Liver (tissue), 9 donors: Measurements from ENCODE around the gene CACNA1D. TPM values are rescaled to one million over a fixed set of nuclear protein-coding genes. Genes with fewer than 3 reads are reported as not detected.

Experiments used
- DNase-seq: peaks from one replicate; pipeline ENCODE4 v3.0.0-alpha.2; 2017; ENCODE audit warnings: low spot score
- H3K27ac ChIP-seq, 2 donors: one replicate each; pipeline ENCODE4 v1.7.0; 2013; ENCODE audit warnings: inconsistent platforms in 2 of 2, low read length in 2 of 2, control low read depth in 1 of 2, low read depth in 1 of 2, mild to moderate bottlenecking in 1 of 2
- H3K27me3 ChIP-seq, 4 donors: one replicate each; pipeline versions ENCODE4 v1.6.1 to v1.7.0; 2013; ENCODE audit warnings: low read length in 3 of 4, inconsistent platforms in 1 of 4, mild to moderate bottlenecking in 1 of 4, moderate library complexity in 1 of 4; ENCODE audit not compliant: control insufficient read depth in 4 of 4, insufficient read depth in 4 of 4
- H3K36me3 ChIP-seq, 4 donors: one replicate each; pipeline versions ENCODE4 v1.6.1 to v1.7.0; 2013; ENCODE audit warnings: low read length in 3 of 4, mild to moderate bottlenecking in 3 of 4, low read depth in 1 of 4, moderate library complexity in 1 of 4; ENCODE audit not compliant: control insufficient read depth in 4 of 4, insufficient read depth in 3 of 4
- H3K4me1 ChIP-seq, 4 donors: one replicate each; pipeline versions ENCODE4 v1.6.1 to v1.7.0; 2013; ENCODE audit warnings: low read length in 3 of 4, mild to moderate bottlenecking in 3 of 4, moderate library complexity in 1 of 4; ENCODE audit not compliant: control insufficient read depth in 4 of 4, insufficient read depth in 4 of 4
- H3K4me3 ChIP-seq, 3 donors: one replicate each; pipeline versions ENCODE4 v1.6.1 to v1.7.0; 2013; ENCODE audit warnings: low read length in 3 of 3, control low read depth in 1 of 3, low read depth in 1 of 3, mild to moderate bottlenecking in 1 of 3
- H3K9ac ChIP-seq, 2 donors: one replicate each; pipeline ENCODE4 v1.7.0; 2013; ENCODE audit warnings: low read length in 2 of 2, mild to moderate bottlenecking in 2 of 2, moderate library complexity in 2 of 2, control low read depth in 1 of 2, low read depth in 1 of 2
- H3K9me3 ChIP-seq, 4 donors: one replicate each; pipeline versions ENCODE4 v1.6.1 to v1.7.0; 2013; ENCODE audit warnings: low read length in 3 of 4; ENCODE audit not compliant: control insufficient read depth in 4 of 4
- ATF3 ChIP-seq: IDR thresholded peaks from 2 replicates; pipeline ENCODE4 v1.6.1; 2016; ENCODE audit warnings: antibody characterized with exemption
- CTCF ChIP-seq: fragments of 150-350 bp; IDR thresholded peaks from 2 replicates; pipeline ENCODE4 v1.5.1; 2017; ENCODE audit warnings: improper control_type of control experiment, low read depth, low read length; ENCODE audit not compliant: missing input control
- EGR1 ChIP-seq, 2 donors: IDR thresholded peaks; 2 replicates each; pipeline ENCODE4 v1.6.1; 2016 to 2018; ENCODE audit warnings: antibody characterized with exemption in 2 of 2, low read depth in 2 of 2
- FOXA2 ChIP-seq: IDR thresholded peaks from 2 replicates; pipeline ENCODE4 v1.6.1; 2016; ENCODE audit warnings: antibody characterized with exemption
- GABPA ChIP-seq, 2 donors: IDR thresholded peaks in 1 of 2; conservative IDR thresholded peaks in 1 of 2; 2 replicates each; pipeline ENCODE4 v1.6.1; 2016; ENCODE audit warnings: antibody characterized with exemption in 2 of 2, mild to moderate bottlenecking in 1 of 2, moderate library complexity in 1 of 2
- HNF4A ChIP-seq, 2 donors: conservative IDR thresholded peaks; 2 replicates each; pipeline ENCODE4 v1.6.1; 2016; ENCODE audit warnings: antibody characterized with exemption in 2 of 2, mild to moderate bottlenecking in 2 of 2
- HNF4G ChIP-seq: IDR thresholded peaks from 2 replicates; pipeline ENCODE4 v1.6.1; 2016; ENCODE audit warnings: antibody characterized with exemption
- JUND ChIP-seq, 2 donors: IDR thresholded peaks; 2 replicates each; pipeline ENCODE4 v1.6.1; 2016; ENCODE audit warnings: antibody characterized with exemption in 2 of 2
- MAX ChIP-seq: IDR thresholded peaks from 2 replicates; pipeline ENCODE4 v1.6.1; 2016; ENCODE audit warnings: antibody characterized with exemption
- NR2F2 ChIP-seq: IDR thresholded peaks from 2 replicates; pipeline ENCODE4 v1.6.1; 2016; ENCODE audit warnings: antibody characterized with exemption
- RAD21 ChIP-seq, 2 donors: IDR thresholded peaks; 2 replicates each; pipeline ENCODE4 v1.6.1; 2016; ENCODE audit warnings: antibody characterized with exemption in 2 of 2, mild to moderate bottlenecking in 2 of 2
- REST ChIP-seq: IDR thresholded peaks from 2 replicates; pipeline ENCODE4 v1.6.1; 2016; ENCODE audit warnings: antibody characterized with exemption, mild to moderate bottlenecking
- RXRA ChIP-seq, 2 donors: IDR thresholded peaks; 2 replicates each; pipeline ENCODE4 v1.6.1; 2017 to 2018; ENCODE audit warnings: antibody characterized with exemption in 2 of 2, mild to moderate bottlenecking in 1 of 2
- TAF1 ChIP-seq: conservative IDR thresholded peaks from 2 replicates; pipeline ENCODE4 v1.6.1; 2016; ENCODE audit warnings: antibody characterized with exemption, mild to moderate bottlenecking
- YY1 ChIP-seq: IDR thresholded peaks from 2 replicates; pipeline ENCODE4 v1.6.1; 2016; ENCODE audit warnings: antibody characterized with exemption, mild to moderate bottlenecking
- ZBTB33 ChIP-seq: IDR thresholded peaks from 2 replicates; pipeline ENCODE4 v1.6.1; 2016; ENCODE audit warnings: antibody characterized with exemption
- WGBS: extraction: QIAGEN DNeasy Blood & Tissue Kit; methylation state at CpG from one replicate; pipeline ENCODE4 v1.1.7; 2013; 5-methylcytosine and 5-hydroxymethylcytosine counted together
- polyA plus RNA-seq, 2 donors: library from polyadenylated mRNA; stranded (reverse) in 1 of 2; unstranded in 1 of 2; fragments of 200-250 nt in 1 of 2; fragments of >200 nt in 1 of 2; fragmentation: Nextera tagmentation in 1 of 2; extraction: Ambion mirVana in 1 of 2; gene quantifications; one replicate each; pipeline versions ENCODE4 v1.2.1 to v1.2.3, GENCODE V29; 2013 to 2015
- total RNA-seq, 2 donors: library from RNA; depleted of rRNA; stranded (reverse); fragments of >200 nt; gene quantifications; one replicate each; pipeline ENCODE4 v1.2.3, GENCODE V29; 2014
- donor health status: healthy.
- donor health status: healthy.
- donor health status: healthy.
- donor health status: healthy.
- donor health status: healthy.

Gene CACNA1D
- total and polyA plus RNA-seq, 4 donors = 1.8 to 18.9 (median 3.4) TPM

GRCh38 chr3:53845103-53845880, 350.9 kb downstream of the CACNA1D start:
- Histone ChIP-seq H3K36me3 (peaks cover 0 to under 1% (median 0%) of the 10 kb centered on the region in 4 donors), H3K9ac (peak overlapping the region; percentile 61 to 90), H3K9me3 (no peaks in the 10 kb centered on the region), H3K27me3 (no peaks in the 10 kb centered on the region), H3K4me3 (peak overlapping the region; percentile 49 to 85 (median 58)), H3K4me1 (peaks cover 2 to 46% (median 18%) of the 10 kb centered on the region in 4 donors), H3K27ac (peak overlapping the region; percentile 98 to 99)
- TF ChIP-seq REST (no peak), HNF4A (conservative IDR thresholded peaks at IDR 0.05) (no peak), YY1 (no peak), HNF4G (no peak), CTCF (peak; percentile 5), GABPA (IDR thresholded peaks at IDR 0.05 in 1 of 2, conservative IDR thresholded peaks at IDR 0.05 in 1 of 2) (peak in 1 of 2 donors; percentile 9), MAX (no peak), ZBTB33 (no peak), TAF1 (no peak), EGR1 (IDR thresholded peaks at IDR 0.05; ENCODE audit: low read depth in 2 of 2) (no peak), NR2F2 (no peak), ATF3 (no peak), RAD21 (IDR thresholded peaks at IDR 0.05) (peak in 1 of 2 donors; percentile 4), FOXA2 (no peak), JUND (IDR thresholded peaks at IDR 0.05) (no peak), RXRA (IDR thresholded peaks at IDR 0.05) (no peak)
- 9% methylated on average over 25 of the region's 25 CpGs for WGBS
- DNase-seq = no peak
